Activated CD4-positive, alpha-beta T cell treated with anti-CD3 and anti-CD28 coated beads, Interleukin-2, amount 50 U/mL, for 16 hours (primary cell): ENCODE results near the gene IZUMO2.
"Not testable (repeated sequence)": the region's sequence is repeated elsewhere in the genome, so short reads cannot be mapped to it uniquely, and the experiment has no call there.

Source experiments
- DNase-seq: peaks from one replicate; pipeline ENCODE4 v3.0.0-alpha.2; 2020

Gene IZUMO2

DNA sequence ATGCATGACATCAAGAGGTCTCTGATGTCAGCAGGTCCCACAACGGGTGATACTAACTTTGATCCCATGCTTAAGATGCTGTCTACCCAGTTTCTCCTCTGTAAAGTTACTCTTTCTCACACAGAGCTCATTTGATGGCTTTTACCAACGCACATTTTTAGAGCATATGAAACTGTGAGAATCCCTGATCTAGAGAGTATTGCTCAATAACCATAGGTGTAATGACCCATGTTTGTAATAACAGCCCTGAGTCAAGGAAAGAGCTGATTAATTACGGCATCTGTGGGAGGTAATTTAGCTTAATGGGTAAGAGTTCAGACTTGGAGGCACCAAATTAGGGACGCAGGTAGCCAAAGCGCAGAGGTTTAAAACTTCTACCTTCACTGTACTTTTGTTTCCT, 18.0 kb upstream of the IZUMO2 start:
- DNase-seq = no peak

- no peak for DNase-seq
These were observed 15.9 kb upstream of the IZUMO2 start for GRCh38 chr19:50178859-50179537.

DNA sequence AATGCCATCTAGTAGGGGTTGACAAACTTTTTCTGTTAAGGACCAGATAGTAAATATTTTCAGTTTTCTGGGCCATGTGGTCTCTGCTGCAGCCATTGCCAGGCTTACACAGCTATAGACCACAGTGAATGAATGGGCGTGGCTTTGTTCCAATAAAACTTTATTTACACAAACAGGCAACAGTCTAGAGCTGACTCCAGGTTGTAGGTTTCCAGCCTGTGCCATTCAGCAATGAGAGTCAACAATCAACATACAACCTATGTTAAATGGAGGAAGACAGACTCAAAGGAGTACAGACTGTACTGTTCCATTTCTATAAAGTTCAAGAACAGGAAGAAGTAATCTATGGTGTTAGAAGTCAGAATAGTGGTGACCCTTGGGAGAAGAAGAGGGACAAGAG, 15.2 kb upstream of the IZUMO2 start:
- DNase-seq = no peak

GRCh38 chr19:50176775-50177174, 13.7 kb upstream of the IZUMO2 start:
- no peak for DNase-seq

DNA sequence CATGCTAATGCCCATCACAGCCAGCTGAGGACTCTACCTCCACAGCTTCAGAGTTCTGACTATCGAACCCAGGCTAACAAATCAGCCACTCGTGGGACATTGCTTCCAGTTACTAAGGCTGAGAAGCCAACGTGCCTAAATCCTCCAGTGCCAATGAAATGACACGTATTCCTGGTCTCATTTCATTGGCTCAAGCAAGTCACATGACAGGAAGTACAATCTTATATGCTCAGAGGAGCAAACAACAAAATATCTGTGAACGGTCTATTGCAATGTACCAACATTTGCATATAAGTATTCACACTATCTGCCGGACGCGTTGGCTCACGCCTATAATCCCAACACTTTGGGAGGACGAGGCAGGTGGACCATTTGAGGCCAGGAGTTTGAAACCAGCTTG, 12.8 kb upstream of the IZUMO2 start:
- no peak for DNase-seq

GRCh38 chr19:50174100-50174793, 11.2 kb upstream of the IZUMO2 start:
- DNase-seq = no peak

GRCh38 chr19:50173127-50173526, 10.0 kb upstream of the IZUMO2 start:
- DNase-seq = peak; percentile 22

- DNase-seq = no peak
These were observed 9.6 kb upstream of the IZUMO2 start for GRCh38 chr19:50172726-50173125.

DNA sequence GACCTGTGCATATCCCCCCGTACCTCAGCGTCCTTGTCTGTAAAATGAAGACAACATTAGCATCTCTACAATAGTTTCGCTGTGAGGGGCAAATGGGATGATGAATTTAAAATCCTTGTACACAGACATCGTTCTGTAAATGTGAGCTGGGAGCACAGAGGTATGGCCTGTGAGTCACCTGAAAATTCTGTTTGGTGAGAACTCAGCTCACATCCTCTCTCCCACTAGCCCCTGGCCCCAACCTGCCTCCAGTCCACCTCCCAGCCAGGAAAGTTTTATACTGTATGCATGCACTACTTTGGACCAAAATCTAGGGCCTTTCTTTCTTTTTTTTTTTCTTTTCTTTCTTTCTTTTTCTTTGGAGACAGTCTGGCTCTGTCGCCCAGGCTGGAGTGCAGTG, 8.7 kb upstream of the IZUMO2 start:
- no peak for DNase-seq

DNA sequence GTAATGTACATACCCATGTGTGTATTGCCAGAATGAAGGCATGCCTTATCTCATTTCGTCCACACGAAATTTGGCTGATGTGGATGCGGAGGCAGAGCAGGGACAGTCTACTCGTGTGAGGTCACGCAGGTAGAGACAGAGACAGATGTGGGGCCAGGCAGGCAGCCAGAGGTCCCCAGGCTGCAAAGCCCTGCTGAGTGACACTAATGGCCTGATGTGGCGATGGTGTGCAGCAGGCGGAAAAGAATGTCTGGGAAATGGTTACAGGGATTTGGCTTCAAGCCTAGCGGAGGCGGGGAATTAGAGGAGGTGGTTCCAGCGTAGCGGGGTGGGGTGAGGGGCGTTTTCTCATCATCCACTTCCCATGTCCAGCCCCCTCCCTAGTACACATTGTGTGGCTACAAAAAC, 4.2 kb upstream of the IZUMO2 start:
- DNase-seq = no peak

- no peak for DNase-seq
These were observed 4.0 kb downstream of the IZUMO2 start for GRCh38 chr19:50159078-50159477.

DNA sequence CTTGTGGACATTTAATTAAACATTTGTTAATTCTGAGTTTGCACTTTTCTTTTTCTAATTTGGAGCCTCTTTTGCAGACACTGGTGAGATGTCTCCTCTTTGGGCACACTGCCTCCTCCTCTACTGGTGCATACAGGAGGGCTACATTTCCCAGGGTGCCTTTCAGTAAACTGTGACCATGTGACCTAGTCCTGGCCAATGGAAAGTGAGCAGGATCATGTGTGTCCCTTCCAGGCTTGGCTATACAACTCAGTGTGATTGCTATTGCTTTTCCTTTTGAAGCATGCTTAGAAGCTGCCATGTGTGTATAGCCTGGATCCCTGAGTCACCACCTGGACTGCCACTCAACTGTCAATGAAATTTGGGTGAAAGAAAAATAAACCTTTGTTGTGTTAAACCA, 4.5 kb downstream of the IZUMO2 start:
- no peak for DNase-seq

GRCh38 chr19:50155520-50156109, 7.5 kb downstream of the IZUMO2 start:
- DNase-seq = no peak

DNA sequence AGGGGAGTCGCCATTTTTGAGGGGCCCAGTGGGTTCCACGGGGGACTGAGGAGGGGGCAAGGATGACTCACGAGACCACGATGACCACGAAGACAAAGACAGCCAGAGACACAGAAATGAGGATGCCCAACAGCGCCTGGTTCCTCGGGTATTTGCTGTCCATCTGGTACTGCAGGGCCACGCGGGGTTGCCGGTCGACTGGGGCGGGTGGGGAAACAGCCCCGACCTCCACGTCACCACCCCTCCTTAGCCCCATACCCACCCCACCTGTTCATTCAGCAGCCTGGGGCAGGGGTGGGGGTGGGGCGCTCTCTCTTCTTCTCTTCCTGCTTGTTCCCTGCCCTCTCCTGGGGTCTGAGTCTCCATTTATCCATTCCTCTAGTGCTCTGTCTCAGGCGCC, 8.6 kb downstream of the IZUMO2 start:
- DNase-seq = no peak

GRCh38 chr19:50152578-50152977, 10.5 kb downstream of the IZUMO2 start:
- no peak for DNase-seq

DNA sequence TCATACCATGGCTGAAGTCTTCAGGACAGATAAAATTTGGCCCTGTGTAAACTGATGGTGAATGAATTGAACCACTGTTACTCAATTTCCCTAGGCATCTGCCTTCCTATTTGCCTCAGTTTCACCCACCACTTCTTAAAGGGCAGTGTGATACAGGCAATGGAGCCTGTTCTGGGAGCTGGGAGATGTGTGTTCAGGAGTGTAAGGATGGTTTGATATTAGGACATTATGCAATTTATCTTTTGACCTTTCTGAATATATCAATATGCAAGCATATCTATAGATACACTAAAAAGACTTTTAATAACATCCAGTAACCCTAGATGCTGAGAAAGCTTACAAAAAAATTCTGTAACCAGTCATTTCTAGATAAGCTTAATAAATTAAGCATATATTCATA, 14.6 kb downstream of the IZUMO2 start:
- DNase-seq = no peak

- DNase-seq = peak; percentile 71
These were observed 15.3 kb downstream of the IZUMO2 start for GRCh38 chr19:50147462-50148423.

- DNase-seq = not testable (repeated sequence)
These were observed 21.2 kb downstream of the IZUMO2 start for GRCh38 chr19:50141921-50142320.

DNA sequence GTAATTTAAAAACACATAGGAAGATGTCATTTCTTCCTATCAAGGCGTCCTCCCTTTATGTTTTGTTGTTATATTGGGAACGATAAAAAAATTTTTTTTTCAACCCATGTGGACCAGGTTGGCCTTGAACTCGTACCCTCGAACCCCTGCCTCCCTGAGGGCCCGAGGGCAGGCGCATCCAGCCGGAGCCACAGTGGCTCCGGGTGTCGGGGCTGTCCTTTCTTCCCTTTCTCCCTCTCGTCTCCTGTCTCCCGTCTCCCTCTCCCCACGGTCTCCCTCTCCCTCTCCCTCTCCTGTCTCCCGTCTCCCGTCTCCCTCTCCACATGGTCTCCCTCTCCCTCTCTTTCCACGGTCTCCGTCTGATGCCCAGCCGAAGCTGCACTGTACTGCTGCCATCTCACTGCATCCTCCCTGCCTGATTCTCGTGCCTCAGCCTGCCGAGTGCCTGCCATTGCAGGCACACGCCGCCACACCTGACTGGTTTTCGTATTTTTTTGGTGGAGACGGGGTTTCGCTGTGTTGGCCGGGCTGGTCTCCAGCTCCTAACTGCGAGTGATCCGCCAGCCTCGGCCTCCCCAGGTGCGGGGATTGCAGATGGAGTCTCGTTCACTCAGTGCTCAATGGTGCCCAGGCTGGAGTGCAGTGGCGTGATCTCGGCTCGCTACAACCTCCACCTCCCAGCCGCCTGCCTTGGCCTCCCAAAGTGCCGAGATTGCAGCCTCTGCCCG, 22.8 kb downstream of the IZUMO2 start:
- not testable (repeated sequence) for DNase-seq

DNA sequence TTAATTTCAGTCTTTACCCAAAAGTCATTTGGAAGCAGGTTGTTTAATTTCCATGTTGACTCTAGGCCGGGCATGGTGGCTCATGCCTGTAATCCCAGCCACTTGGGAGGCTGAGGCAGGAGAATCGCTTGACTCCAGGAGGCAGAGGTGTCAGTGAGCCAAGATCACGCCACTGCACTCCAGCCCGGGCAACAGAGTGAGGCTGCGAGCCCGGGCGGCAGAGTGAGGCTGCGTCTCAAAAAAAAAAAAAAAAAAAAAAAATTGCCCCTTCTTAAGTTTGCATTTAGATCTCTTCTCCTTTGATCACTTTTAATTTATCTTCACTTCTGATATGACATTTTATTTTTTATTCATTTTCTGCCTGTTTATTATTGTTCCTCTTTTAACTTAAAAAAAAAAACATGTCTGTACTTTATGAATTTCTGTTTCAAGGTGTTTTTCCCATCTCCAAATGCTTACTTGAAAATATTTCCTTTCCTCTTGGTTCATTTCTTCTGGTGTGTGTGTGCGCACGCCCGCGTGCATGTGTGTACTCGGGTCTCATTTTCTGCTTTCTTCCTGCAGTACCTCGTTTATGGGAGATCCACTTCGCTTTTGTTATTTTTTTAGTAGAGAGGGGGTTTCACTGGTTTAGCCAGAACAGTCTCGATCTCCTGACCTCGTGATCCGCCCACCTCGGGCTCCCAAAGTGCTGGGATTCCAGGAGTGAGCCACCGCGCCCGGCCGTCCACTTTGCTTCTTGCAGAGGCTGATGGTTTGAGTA, 26.3 kb downstream of the IZUMO2 start:
- DNase-seq = not testable (repeated sequence)

GRCh38 chr19:50135856-50136602, 27.1 kb downstream of the IZUMO2 start:
- DNase-seq = not testable (repeated sequence)
